Activated CD8-positive, alpha-beta memory T cell treated with anti-CD3 and anti-CD28 coated beads for 48 hours (primary cell): ENCODE measurements around the gene ARL3.
"Not testable (repeated sequence)": the region's sequence is repeated elsewhere in the genome, so short reads cannot be mapped to it uniquely, and the experiment has no call there.

Experiments
- DNase-seq, 3 experiments: peaks; one replicate each; pipeline ENCODE4 v3.0.0-alpha.2; 2020; ENCODE audit warnings: low read depth in 2 of 3, low spot score in 2 of 3

The ARL3 gene, protein sequence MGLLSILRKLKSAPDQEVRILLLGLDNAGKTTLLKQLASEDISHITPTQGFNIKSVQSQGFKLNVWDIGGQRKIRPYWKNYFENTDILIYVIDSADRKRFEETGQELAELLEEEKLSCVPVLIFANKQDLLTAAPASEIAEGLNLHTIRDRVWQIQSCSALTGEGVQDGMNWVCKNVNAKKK

DNA sequence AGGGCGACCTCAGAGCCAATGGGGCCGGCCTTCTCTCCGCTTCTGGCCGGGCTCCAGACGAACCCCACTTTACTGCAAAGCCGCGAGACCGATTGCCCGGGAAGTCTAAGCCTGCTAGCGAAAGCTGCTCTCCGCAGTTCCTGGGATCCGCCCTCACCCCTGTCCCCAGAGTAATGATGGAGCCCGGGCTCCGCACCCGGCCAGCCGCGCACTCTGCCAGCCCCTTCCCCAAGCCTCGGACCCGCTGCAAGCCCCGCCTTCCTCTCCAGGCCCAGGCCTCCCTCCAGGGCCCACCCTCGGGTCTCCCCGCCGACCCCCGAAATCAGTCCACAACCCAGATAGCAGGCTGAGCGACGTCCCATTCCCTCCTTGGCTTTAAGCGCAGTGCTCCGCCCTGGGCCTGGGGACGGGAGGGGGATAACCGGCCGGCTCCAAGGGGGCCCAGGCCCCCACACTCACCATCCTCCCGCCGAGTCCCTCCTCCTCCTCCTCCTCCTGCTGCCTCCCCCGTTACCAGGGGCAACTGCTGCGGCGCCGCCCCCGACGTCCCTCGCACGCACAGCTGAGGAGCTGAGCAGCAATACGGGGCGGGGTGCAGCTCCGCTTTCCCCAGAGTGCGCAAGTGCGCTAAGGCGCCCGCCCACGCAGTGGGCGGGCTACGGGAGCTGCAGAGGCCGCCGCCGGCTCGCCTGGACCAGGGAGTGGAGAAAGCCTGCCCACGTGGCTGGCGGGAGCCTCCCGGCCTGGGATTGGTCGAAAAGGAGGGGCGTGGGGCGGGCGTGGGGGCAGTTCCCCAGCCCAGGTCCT is at the start of gene ARL3:
TSS of gene ARL3 (minus strand) at position 584 of the 807 bp plus-strand sequence. CDS start at position 462, 122 bp downstream.
- peak; percentile 90 to 99 (median 93) for DNase-seq

DNA sequence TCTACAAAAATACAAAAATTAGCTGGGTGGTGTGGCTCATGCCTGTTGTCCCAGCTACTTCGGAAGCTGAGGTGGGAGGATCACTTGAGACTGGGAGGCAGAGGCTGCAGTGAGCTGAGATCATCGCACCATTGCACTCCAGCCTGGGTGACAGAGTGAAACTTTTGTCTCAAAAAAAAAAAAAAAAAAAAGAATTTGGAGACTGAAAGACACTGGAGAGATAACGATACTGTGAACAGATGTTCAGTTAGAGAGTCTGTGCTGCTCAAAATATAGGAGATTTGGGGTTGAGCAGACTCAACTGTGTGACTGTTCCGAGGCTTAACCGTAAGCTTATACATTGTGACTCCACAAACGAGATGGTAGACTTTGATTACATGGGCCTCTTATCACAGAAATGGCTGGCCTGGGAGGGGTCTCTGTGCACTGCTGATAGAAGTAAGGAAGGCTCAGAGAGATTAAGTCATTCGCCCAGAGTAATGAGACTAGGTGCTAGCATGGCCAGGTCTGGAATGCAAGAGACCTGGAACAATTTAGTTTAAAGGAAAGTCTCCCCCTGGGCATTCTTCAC is 48.9 kb upstream of the ARL3 start:
- DNase-seq = no peak

DNA sequence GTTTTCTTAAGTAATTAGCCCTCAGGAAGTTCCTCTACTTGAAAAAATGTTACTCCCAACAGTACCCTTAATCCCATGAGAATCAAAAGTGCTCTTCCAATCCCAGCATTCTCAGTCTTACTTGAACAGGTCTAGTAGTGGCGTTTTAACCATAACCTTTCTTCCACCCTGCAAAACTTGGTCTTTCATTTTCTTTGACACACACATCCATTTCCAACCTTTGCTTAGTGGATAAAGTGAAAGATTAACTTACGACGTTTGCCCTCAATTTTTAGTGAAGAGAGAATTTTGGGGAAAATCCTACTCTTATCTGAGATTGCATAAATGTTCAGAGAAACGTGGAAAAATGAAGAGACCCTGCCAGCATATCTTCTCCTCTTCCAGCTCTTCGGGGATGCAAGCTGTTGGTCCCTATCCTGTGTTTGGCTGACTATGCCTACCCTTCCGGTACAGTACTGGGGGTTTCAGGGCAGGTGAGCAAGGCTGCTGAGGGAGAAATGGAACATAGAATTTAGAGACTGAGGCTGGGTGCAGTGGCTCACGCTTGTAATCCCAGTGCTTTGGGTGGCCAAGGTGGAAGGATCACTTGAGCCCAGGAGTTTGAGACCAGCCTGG is 48.3 kb upstream of the ARL3 start:
- no peak for DNase-seq

DNA sequence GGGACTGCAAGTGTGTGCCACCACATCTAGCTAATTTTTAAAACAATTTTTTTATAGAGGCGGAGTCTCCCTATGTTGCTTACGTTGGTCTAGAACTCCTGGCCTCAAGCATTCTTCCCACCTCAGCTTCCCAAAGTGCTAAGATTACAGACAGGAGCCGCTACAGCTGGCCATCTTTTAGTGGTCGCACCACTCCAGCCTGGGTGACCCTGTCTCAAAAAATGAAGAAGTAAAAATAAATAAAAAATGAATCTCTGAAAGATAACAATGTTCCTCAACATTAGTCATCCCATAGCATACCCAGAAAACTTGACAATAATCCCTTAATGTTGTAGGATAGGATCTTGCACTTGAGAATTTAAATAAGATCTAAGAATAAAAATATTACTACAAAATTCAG is 47.8 kb upstream of the ARL3 start:
- no peak for DNase-seq

DNA sequence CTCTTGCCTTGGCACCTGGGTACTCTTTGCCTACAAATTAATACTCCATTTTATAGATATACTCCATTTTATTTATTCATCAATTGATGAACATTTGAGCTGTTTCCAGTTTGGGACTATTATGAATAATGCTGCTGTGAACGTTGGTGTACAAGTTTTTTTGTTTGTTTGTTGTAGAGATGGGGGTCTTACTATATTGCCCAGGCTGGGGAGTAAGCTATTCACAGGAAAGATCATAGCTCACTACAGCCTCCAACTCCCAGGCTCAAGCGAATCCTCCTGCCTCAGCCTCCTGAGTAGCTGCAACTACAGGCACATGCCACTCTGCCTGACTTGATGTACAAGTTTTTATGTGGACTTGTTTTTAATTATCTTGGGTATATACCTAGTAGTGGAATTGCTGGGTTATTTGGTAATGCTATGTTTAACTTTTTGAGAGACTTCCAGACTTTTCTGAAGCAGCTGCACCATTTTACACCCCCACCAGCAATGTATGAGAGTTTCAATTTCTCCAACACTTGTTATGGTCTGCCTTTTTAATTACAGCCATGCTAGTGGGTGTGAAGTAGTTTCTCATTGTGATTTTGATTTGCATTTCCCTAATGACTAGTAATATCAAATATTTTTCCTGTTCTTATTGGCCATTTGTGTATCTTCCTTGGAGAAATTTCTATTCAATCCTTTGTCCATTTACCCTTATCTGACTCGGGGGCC is 45.5 kb upstream of the ARL3 start:
- no peak for DNase-seq

DNA sequence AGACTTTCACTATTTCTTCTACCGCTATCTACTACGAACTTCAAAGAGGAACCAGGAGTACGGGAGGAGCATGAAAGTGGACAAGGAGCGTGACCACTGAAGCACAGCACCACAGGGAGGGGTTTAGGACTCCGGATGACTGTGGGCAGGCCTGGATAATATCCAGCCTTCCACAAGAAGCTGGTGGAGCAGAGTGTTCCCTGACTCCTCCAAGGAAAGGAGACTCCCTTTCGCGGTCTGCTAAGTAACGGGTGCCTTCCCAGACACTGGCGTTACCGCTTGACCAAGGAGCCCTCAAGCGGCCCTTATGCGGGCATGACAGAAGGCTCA is 44.7 kb upstream of the ARL3 start:
- not testable (repeated sequence) for DNase-seq

DNA sequence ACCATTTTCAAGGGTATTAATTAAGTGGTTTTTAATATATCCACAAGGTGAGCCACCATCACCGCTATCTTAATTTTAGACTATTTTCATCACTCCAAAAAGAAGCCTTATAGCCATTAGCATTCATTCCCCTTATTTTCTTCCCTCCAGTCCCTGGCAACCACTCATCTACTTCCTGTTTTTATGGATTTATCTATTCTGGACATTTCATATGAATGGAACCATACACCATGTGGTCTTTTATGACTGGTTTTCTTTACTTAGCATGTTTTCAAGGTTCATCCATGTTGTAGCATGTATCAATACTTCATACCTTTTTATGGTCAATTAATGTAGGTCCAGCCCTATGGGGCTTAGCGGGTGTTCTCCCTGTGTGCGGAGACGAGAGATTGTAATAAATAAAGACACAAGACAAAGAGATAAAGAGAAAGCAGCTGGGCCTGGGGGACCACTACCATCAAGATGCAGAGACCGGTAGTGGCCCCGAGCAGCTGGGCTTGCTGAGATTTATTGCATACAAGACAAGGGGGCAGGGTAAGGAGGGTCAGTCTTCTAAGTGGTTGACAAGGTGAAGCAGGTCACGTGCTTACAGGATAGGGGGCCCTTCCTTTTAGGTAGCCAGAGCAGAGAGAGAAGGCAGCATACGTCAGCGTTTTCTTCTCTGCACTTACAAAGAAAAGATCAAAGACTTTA is 44.2 kb upstream of the ARL3 start:
- DNase-seq = no peak

DNA sequence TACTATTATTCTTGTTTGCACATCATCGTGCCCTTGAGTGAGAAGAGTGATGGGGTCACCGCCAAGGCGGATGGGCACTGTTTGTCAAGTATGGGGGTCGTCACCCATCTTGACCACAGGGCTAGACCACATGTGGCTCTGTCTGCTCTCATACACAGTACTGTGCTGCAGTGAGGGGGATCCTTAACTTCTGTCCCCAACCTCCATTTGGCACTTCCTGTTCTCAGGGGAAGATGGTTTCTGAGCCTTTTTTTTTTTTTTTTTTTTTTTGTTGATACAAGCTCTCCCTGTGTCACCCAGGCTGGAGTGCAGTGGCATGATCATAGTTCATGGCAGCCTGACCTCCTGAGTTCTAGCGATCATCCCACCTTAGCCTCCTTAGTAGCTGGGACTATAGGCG is 43.1 kb upstream of the ARL3 start:
- DNase-seq = no peak

DNA sequence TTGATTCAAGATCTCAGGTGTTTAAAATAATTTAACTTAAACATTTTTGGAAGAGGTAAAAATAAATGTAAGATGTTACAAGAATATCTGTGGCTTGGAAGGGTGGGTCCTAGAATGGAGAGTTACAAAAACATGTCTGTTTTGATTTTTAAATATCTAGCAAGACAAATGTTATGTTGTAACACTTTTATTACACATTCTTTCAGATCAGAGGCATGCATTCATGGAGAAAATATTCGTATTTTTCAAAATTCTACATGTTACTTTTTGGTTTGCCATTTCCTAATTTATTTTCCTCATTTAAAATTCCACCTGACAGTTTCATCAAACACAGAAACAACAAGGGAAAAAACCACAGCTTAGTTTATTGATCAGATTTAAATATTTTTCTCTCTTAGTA is 39.5 kb upstream of the ARL3 start:
- DNase-seq = no peak

DNA sequence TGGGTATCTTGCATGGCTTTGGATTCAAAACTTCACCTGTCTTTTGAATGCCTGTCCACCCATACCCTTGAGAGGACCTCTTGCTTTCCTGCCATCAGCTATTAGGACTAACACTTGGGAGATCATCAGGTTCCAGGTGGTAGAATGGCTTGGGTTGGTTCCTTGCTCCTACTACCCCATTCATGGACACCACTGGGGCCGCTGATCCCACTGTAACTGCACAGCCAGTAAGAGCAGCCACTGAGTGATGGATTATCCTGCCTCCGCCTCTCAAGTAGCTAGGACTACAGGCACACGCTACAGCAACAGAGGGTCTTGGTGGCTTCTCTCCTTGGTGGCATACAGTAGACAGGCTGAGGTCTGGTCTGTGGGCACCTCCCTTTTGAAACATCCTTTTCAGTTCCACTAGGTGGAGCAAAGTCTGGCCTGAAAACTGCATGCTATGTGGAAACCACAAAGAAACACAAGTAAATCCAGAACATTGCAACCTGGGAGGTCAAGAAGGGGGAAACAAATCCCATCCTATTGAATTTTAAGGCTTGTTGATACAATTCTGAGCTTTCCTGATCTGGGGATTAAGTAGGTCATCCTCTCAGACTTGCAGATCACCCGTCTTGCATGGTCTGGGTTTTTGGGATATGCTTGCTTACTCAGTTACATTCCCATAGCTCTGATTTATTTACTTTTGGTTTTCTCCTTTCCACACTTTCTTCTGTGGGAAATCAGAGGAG is 38.9 kb upstream of the ARL3 start:
- DNase-seq = no peak

DNA sequence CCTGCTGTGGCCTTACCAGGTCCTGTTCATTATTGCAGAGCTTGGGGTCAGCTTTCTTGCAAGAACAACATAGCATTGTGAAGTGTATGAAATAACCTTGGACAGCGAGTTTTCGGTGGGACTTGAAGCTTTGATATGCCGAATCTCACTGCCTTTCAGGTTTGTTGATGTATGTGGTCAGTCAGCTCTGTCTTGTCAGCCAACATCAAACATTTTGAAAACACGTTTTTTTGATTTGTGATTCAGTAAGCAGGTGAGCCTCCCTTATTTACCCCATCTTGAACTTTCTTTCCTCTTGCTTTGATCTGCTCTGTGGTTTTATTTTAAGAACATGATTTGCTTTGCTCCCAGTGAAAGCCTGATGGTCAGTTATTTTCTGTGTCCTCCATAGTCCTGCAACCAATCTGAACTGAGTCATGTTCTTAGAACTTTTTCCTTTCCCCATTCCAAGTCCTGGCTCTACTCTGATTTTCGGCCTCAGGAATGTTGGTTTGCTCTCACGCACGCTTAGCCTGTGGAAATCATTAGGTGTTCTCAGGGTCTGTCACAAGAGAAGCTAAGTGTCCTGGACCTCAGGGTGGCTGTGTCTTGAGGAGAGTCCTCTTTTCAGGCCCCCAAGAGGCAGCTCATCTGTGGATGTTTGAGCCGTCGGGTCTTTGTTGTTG is 38.2 kb upstream of the ARL3 start:
- no peak for DNase-seq

DNA sequence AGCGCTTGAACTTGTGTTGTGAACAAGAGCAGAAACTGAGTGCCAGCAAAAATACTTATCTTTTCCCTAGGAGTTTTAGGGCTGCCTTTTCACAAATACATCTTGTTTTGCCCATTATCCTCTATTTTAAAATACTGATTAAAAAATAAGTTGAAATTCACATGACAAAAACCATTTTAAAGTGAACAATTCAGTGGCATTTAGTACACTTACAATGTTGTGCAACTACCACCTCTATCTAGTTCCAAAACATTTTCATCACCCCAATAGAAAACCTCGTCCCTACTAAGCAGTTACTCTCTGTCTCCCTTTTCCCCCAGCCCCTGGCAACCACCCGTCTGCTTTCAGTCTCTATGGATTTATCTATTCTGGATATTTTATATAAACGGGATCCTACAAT is 31.0 kb upstream of the ARL3 start:
- DNase-seq = no peak

DNA sequence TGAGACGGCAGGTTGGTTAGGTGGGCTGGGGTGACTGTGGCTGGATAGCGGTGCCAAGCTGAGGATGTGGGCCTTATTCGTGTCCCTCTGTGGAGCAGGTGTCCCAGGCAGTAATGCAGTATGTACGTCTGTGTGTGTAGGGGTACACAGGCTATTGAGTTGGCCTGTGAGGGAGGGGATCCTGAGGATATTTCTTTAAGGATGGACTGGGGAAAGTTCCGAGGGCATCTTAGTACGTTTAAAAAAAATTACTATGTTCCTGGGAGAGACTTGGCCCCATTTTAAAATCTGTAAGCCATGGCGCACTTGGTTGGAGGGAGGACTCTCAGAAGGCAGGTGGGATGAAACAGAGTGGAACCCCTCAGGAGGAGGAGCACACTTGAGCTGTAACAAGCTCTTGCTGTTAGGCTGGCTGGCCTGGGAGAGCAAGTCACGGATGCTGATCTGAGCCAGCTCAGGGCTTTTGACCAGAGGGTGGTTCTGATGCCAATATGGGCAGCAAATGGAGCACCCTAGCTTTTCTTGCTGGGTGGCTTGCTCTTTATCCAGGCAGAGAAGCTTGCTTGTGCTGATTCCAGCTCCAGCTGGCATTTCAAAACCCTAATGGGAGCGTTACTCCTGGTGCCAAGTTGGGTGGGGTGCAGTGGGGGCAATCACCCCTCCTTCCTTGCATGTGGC is 30.3 kb upstream of the ARL3 start:
- DNase-seq = no peak

DNA sequence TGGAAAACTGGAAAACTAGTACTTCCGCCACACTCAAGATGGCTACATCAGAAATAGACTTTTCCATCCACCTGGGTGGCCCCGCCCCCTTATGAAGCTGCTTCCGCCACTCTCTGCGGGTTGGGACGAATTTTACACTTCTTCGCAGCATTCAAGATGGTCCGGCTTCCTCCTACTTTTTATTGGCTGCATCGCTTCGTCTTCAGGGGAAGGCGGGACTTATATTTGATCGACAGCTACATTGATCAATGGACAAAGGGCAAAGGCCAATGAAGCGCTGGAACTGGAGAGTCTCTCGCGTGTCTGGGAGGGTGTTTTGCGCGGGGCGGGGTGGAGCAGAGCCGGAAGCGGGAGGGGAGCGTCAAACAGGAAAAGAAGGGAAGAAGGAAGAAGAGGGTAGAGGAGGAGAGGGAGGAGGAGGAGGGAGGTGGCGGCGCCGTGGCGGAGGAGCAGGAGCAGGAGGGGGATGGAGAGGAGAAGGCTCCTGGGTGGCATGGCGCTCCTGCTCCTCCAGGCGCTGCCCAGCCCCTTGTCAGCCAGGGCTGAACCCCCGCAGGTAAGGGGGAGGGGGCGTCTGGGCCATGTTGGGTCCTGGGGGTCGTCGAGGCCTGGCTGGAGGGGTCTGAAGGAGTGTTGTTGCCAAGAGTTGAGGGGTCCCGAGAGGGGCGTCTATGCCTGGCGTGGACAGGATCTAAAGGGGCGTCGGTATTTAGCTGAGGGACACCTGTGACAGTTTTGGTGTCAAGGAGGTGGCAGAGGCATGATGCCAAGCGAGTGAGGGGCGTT is 29.6 kb upstream of the ARL3 start, which contains the start of gene WBP1L:
TSS of gene WBP1L (plus strand) at position 361 of the 786 bp plus-strand sequence. CDS start at position 467, 106 bp downstream.
- peak; percentile 69 to 83 (median 83) for DNase-seq

DNA sequence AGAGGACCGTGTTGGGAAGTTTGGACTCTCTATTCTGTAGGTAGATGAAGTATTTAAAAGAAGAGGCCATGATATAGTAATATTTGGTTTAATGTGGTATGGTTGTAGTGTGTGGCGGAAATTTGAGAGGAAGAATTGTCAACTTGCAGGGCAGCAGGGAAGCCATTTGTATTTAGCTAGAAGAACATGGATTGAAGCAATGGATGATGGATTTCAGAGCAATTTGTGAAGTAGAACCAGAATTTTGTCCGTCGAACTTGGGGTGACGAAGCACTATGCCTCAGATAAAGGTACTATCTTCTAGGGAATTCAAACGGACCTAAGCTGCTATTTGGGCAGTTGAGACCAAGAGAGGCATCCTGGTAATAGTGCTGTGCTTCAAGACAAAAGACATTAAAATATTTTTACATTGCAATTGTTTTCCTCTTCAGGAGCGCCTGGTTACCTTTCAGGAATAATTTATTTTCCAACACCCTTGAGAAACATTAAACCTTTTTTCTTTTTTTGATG is 28.9 kb upstream of the ARL3 start:
- no peak for DNase-seq

DNA sequence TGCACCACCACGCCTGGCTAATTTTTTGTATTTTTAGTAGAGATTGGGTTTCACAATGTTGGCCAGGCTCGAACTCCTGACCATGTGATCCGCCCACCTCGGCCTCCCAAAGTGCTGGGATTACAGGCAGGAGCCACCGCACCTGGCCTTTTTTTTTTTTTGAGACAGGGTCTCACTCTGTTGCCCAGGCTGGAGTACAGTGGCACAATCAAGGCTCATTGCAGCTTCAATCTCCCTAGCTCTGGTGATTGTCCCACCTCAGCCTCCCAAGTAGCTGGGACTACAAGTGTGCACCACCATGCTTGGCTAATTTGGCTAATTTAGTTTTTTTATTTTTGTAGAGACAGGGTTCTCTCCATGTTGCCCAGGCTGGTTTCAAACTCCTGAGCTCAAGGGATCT is 28.1 kb upstream of the ARL3 start:
- DNase-seq = not testable (repeated sequence)

DNA sequence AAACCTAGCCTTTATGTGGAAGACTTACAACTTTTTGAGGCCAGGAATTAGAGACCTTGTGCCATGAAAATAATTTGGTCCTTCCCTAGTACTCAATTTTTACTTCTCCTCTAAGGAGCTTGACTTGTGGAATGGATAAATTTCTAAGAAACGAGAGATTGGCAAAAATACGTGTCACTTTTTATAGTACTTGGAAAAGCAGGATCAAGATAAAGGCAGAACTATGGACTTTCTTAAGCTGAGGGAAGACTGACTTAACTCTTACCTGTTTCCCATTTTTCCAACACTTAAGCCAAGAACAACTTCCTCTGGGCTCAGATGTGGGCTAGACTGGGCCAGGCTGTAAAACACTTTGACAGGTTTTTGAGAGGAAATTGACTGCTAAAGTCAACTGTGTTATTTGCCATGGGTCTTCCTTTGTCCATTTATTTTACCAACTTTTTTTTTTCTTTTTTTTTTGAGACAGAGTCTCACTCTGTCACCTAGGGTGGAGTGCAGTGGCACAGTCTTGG is 27.6 kb upstream of the ARL3 start:
- DNase-seq = no peak

DNA sequence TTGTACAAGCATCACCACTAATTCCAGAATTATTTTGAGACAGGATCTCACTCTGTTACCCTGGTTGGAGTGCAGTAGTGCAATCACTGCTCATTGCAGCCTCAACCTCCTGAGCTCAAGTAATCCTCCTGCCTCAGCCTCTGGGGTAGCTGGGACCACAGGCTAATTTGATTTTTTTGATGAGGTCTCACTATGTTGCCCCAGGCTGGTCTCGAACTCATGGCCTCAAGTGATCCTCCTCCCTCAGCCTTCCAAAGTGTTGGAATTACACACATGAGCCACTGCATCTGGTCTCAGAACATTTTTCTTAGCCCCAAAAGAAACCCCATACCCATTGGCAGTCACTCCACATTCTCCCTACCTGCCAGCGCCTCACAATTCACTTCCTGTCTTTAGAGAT is 26.0 kb upstream of the ARL3 start:
- no peak for DNase-seq
